HPDE6-E6E7 (cell line): ENCODE measurements around the gene RPRD1B.
A peak's percentile ranks its signal among the peaks of the same experiment; 100 is the strongest.
"Not testable (repeated sequence)": the region's sequence is repeated elsewhere in the genome, so short reads cannot be mapped to it uniquely, and the experiment has no call there.

ENCODE experiments used
- DNase-seq: peaks from one replicate; pipeline ENCODE4 v3.0.0; 2011; ENCODE audit warnings: missing footprints; ENCODE audit errors: extremely low spot score

RPRD1B gene

GRCh38 chr20:38073307-38074071, 39.9 kb downstream of the RPRD1B start:
- peak; percentile 60 for DNase-seq

GRCh38 chr20:38075161-38075998, 41.8 kb downstream of the RPRD1B start:
- DNase-seq: no peak

GRCh38 chr20:38076548-38076947, 43.0 kb downstream of the RPRD1B start:
- DNase-seq: no peak

GRCh38 chr20:38078084-38078483, 44.5 kb downstream of the RPRD1B start:
- DNase-seq: no peak

- no peak for DNase-seq
Measured at GRCh38 chr20:38079353-38079752, 45.8 kb downstream of the RPRD1B start.

GRCh38 chr20:38081575-38081974, 48.0 kb downstream of the RPRD1B start:
- DNase-seq: no peak

GRCh38 chr20:38082894-38083293, 49.3 kb downstream of the RPRD1B start:
- DNase-seq: no peak

GRCh38 chr20:38083338-38084048, 49.9 kb downstream of the RPRD1B start:
- no peak for DNase-seq

GRCh38 chr20:38084425-38084951, 50.9 kb downstream of the RPRD1B start:
- no peak for DNase-seq

- DNase-seq: no peak
Measured at GRCh38 chr20:38085026-38085425, 51.5 kb downstream of the RPRD1B start.

GRCh38 chr20:38089500-38089899, 56.0 kb downstream of the RPRD1B start:
- DNase-seq: no peak

- no peak for DNase-seq
Measured at GRCh38 chr20:38090061-38090460, 56.5 kb downstream of the RPRD1B start.

GRCh38 chr20:38091441-38092216, 58.1 kb downstream of the RPRD1B start:
- no peak for DNase-seq

GRCh38 chr20:38092260-38092857, 58.8 kb downstream of the RPRD1B start:
- DNase-seq: no peak

- no peak for DNase-seq
Measured at GRCh38 chr20:38092915-38093314, 59.4 kb downstream of the RPRD1B start.

- no peak for DNase-seq
Measured at GRCh38 chr20:38093641-38094077, 60.1 kb downstream of the RPRD1B start.

- DNase-seq: peak; percentile 57
Measured at GRCh38 chr20:38094373-38094891, 60.9 kb downstream of the RPRD1B start.

GRCh38 chr20:38095017-38095686, 61.6 kb downstream of the RPRD1B start:
- no peak for DNase-seq

- no peak for DNase-seq
Measured at GRCh38 chr20:38098952-38099351, 65.4 kb downstream of the RPRD1B start.

- not testable (repeated sequence) for DNase-seq
Measured at GRCh38 chr20:38102206-38102605, 68.7 kb downstream of the RPRD1B start.
